OCI-LY3 (cell line): Measurements from ENCODE around the gene NOTUM.

Source experiments
- EZH2phosphoT487 ChIP-seq: fragments of 200-600 bp; shearing (Covaris generic); IDR thresholded peaks from 2 replicates; pipeline ENCODE4 v1.6.1; 2018; ENCODE audit warnings: antibody characterized with exemption, mixed run types, low read depth
- TF ChIP-seq, protein P1 (sequence below): fragments of 200-600, 300-600 bp; sonication (generic); IDR thresholded peaks from 2 replicates; pipeline ENCODE4 v1.5.1; 2014; ENCODE audit warnings: antibody characterized with exemption, low read length, low read depth

DNA sequence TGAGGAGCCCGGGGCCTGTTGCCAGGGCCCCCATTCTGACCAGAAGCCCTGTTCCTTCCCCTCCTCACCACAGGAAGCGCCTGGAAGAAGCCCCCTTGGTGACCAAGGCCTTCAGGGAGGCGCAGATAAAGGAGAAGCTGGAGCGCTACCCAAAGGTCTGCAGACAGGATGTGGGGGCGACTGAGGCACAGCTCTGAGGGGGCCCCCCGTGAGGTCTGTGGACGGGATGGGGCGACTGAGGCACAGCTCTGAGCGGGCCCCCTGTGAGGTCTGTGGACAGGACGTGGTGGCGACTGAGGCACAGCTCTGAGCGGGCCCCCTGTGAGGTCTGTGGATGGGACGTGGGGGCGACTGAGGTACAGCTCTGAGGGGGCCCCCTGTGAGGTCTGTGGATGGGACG lies 48.4 kb upstream of the NOTUM start:
- TF ChIP-seq, protein P1, sequence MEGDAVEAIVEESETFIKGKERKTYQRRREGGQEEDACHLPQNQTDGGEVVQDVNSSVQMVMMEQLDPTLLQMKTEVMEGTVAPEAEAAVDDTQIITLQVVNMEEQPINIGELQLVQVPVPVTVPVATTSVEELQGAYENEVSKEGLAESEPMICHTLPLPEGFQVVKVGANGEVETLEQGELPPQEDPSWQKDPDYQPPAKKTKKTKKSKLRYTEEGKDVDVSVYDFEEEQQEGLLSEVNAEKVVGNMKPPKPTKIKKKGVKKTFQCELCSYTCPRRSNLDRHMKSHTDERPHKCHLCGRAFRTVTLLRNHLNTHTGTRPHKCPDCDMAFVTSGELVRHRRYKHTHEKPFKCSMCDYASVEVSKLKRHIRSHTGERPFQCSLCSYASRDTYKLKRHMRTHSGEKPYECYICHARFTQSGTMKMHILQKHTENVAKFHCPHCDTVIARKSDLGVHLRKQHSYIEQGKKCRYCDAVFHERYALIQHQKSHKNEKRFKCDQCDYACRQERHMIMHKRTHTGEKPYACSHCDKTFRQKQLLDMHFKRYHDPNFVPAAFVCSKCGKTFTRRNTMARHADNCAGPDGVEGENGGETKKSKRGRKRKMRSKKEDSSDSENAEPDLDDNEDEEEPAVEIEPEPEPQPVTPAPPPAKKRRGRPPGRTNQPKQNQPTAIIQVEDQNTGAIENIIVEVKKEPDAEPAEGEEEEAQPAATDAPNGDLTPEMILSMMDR, result no peak
- TF ChIP-seq EZH2phosphoT487, result no peak
